ENCODE data around the gene PRDX5. TPM values are rescaled to one million over a fixed set of nuclear protein-coding genes. Genes with fewer than 3 reads are reported as not detected.
A peak's percentile ranks its signal among the peaks of the same experiment; 100 is the strongest.

The PRDX5 gene
- total and polyA plus RNA-seq, 10 of the 15 experiments (the other 5 are each of a cell fraction or from before 2014, with no cell fraction given) = 95.7 to 406 (median 240) TPM

DNA sequence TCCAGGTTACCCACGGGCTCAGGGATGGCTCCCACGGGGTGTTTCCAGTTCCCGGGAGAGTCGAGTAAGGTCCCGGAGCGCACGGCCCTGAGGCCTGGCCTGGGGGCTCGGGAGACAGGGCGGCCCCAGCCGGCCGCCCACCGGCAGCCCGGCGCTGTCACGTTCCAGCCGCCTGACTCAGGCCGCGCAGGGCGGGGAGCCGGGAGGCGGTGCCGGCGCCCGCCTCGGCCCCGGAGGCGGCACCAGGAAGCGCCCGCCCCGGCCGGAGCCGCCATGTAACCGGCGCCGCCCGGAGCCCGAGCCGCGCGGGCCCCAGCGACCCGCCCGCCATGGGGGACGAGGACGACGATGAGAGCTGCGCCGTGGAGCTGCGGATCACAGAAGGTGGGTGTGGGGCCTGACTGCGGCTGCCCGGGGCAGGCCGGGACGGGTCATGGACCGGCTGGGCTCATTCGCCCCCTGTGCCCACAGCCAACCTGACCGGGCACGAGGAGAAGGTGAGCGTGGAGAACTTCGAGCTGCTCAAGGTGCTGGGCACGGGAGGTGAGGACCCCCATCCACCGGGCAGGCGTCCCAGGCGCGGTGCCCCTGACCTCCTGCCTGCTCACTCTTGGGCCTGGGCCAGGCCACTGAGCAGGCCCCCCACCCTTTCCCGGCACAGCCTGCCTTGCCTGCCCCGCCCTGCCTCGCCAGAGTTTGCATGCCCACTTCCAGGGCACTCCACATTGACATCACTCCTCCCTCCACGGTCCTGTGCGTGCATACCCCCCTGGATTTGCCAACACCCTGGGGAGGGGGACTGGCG, 41.2 kb downstream of the PRDX5 start, which contains the start of gene RPS6KA4:
Gene RPS6KA4, plus strand, starts transcription at position 256 of the 805 bp plus-strand sequence. Its CDS starts 74 bp downstream, at position 330.
- CTCF ChIA-PET = interaction anchor here (1.0 to 3.4 kb wide), 10 partner anchors 24 to 293 kb away, joined by 3 to 31 read pairs (median 5); partner anchors contain the start of genes PRDX5 and TRMT112
- POLR2A ChIA-PET = interaction anchor here (0.6 to 2.5 kb wide), 5 partner anchors 11 to 173 kb away, joined by 3 to 14 read pairs (median 3); partner anchors contain the start of genes PRDX5, STIP1 and TRMT112
- intact Hi-C loops (cut with micrococcal nuclease; ENCODE audit: unreplicated experiment) (loop anchor here (5.0 kb wide), 2 partner anchors 42 to 88 kb away; partner anchors contain the start of genes PRDX5 and TRMT112), in situ Hi-C loops (cut with MboI) (no loop called here)
- H3K27ac ChIP-seq (ENCODE audit: control insufficient read depth, insufficient read depth) = peak within 1 kb of the TSS; percentile 72
- H3K9ac ChIP-seq (ENCODE audit: control insufficient read depth, insufficient read depth, low read length) = peak within 1 kb of the TSS; percentile 82
- peak; percentile 85 for ATAC-seq
- no peaks in the 10 kb centered on the region for H3K27me3 ChIP-seq (replicated peaks in 1 of 2; ENCODE audit: control insufficient read depth in 2 of 2, insufficient read depth in 2 of 2, low read length in 1 of 2)
- peaks cover 21% of the 10 kb centered on the region for H3K79me2 ChIP-seq (ENCODE audit: control insufficient read depth, insufficient read depth, low read length)
- H3K9me3 ChIP-seq (replicated peaks; ENCODE audit: control insufficient read depth, insufficient read depth, low read length) = no peaks in the 10 kb centered on the region; the same call in 2 of the 3 replicates
- H3K4me1 ChIP-seq (ENCODE audit: control insufficient read depth, insufficient read depth, low read length) = peaks cover 36% of the 10 kb centered on the region
- H3K36me3 ChIP-seq (ENCODE audit: control insufficient read depth in 2 of 2, insufficient read depth in 2 of 2, low read length in 1 of 2) = peaks cover 4 to 8% of the 10 kb centered on the region in 2 experiments; a peak in 3 of 4 replicates
- peak within 1 kb of the TSS; percentile 69 for H3K4me3 ChIP-seq
- peak within 1 kb of the TSS; percentile 96 for H3K4me2 ChIP-seq (ENCODE audit: control insufficient read depth, insufficient read depth)
- WGBS (ENCODE audit: insufficient coverage, insufficient replicate concordance, low lambda C conversion rate, missing lambda C conversion rate) = 4% methylated on average over 46 of the region's 70 CpGs
- DNase-seq (ENCODE audit: low read depth, low spot score) = no peak
- no TSS peak for BruUV-seq (replicated peaks)
- RAD21 ChIA-PET (ENCODE audit: unreplicated experiment) = interaction anchor here (0.6 to 9.7 kb wide), 6 partner anchors 22 to 1006 kb away, joined by 3 to 176 read pairs (median 4); partner anchors contain the start of genes PRDX5 and TRMT112
- no peaks in the 10 kb centered on the region for H4K20me1 ChIP-seq (ENCODE audit: control insufficient read depth, insufficient read depth)
- peak within 1 kb of the TSS; percentile 85 for H2AFZ ChIP-seq (ENCODE audit: control insufficient read depth, low read depth, low read length)
- SMC1A ChIA-PET (ENCODE audit: uncharacterized antibody, unreplicated experiment) = interaction anchor here (1.0 to 2.3 kb wide), 5 partner anchors 24 to 294 kb away, joined by 3 to 13 read pairs (median 4); partner anchors contain the start of genes PRDX5 and TRMT112
- FAIRE-seq = no peak
- TF ChIP-seq, protein P1, sequence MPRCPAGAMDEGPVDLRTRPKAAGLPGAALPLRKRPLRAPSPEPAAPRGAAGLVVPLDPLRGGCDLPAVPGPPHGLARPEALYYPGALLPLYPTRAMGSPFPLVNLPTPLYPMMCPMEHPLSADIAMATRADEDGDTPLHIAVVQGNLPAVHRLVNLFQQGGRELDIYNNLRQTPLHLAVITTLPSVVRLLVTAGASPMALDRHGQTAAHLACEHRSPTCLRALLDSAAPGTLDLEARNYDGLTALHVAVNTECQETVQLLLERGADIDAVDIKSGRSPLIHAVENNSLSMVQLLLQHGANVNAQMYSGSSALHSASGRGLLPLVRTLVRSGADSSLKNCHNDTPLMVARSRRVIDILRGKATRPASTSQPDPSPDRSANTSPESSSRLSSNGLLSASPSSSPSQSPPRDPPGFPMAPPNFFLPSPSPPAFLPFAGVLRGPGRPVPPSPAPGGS (IDR thresholded peaks at IDR 0.05; ENCODE audit: borderline replicate concordance, insufficient read depth, low read depth, low read length, poor library complexity, severe bottlenecking) = peak; percentile 9
- TF ChIP-seq RB1 (IDR thresholded peaks at IDR 0.05; ENCODE audit: borderline replicate concordance) (peak; percentile 61; the same call in 1 of the 2 replicates), POLR2AphosphoS5 (IDR thresholded peaks at IDR 0.05; ENCODE audit: low read length) (peak; percentile 63; the same call in 1 of the 2 replicates), GABPA (IDR thresholded peaks at IDR 0.05; ENCODE audit: low read depth) (no peak), BACH1 (IDR thresholded peaks at IDR 0.05; ENCODE audit: borderline replicate concordance) (peak; percentile 66; the same call in 1 of the 2 replicates), MAX (IDR thresholded peaks at IDR 0.05; ENCODE audit: low read depth, low read length) (peak; percentile 40; the same call in 1 of the 2 replicates), DPF2 (IDR thresholded peaks at IDR 0.05) (peak; percentile 51; the same call in 1 of the 2 replicates), EGR1 (IDR thresholded peaks at IDR 0.05; ENCODE audit: borderline replicate concordance in 1 of 2, low read depth in 2 of 2, low read length in 2 of 2) (peak in 1 of 2 experiments; percentile 54; a peak in 1 of 3 replicates), YY1 (IDR thresholded peaks at IDR 0.05; ENCODE audit: low read depth, low read length) (peak; percentile 89), SRF (IDR thresholded peaks at IDR 0.05; ENCODE audit: low read depth in 2 of 2, low read length in 2 of 2) (no peak), IKZF1 (conservative IDR thresholded peaks at IDR 0.05) (peak; percentile 83)
- TF ChIP-seq, protein P2, sequence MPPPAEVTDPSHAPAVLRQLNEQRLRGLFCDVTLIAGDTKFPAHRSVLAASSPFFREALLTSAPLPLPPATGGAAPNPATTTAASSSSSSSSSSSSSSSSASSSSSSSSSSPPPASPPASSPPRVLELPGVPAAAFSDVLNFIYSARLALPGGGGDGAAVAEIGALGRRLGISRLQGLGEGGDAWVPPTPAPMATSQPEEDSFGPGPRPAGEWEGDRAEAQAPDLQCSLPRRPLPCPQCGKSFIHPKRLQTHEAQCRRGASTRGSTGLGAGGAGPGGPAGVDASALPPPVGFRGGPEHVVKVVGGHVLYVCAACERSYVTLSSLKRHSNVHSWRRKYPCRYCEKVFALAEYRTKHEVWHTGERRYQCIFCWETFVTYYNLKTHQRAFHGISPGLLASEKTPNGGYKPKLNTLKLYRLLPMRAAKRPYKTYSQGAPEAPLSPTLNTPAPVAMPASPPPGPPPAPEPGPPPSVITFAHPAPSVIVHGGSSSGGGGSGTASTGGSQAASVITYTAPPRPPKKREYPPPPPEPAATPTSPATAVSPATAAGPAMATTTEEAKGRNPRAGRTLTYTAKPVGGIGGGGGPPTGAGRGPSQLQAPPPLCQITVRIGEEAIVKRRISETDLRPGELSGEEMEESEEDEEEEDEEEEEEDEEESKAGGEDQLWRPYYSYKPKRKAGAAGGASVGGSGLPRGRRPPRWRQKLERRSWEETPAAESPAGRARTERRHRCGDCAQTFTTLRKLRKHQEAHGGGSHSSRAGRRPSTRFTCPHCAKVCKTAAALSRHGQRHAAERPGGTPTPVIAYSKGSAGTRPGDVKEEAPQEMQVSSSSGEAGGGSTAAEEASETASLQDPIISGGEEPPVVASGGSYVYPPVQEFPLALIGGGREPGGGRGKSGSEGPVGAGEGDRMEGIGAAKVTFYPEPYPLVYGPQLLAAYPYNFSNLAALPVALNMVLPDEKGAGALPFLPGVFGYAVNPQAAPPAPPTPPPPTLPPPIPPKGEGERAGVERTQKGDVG (CRISPR knock-in tag; IDR thresholded peaks at IDR 0.05) = no peak

All from GM12878 (cell line).